B cell (primary cell): ENCODE data around the gene CDC42BPB. TPM values are rescaled to one million over a fixed set of nuclear protein-coding genes. Genes with fewer than 3 reads are reported as not detected.
"Not testable (repeated sequence)": the region's sequence is repeated elsewhere in the genome, so short reads cannot be mapped to it uniquely, and the experiment has no call there.

Experiments
- ATAC-seq: fragments of 200-7000 bp; cut with Tn5 transposase; one replicate; pipeline ENCODE4 v1.10.0; 2021; ENCODE audit warnings: low read depth, mild to moderate bottlenecking, moderate number of reproducible peaks, moderate library complexity
- CTCF ChIA-PET: fragments of 350-600 bp; sonication (Branson Sonifier 250); formaldehyde crosslinking; loops from one replicate; lab custom pipeline; 2021; ENCODE audit warnings: antibody characterized with exemption, inconsistent platforms; lab: Charles Lee
- POLR2A ChIA-PET: fragments of 350-600 bp; sonication (Branson Sonifier 250); formaldehyde crosslinking; loops from one replicate; lab custom pipeline; 2021; ENCODE audit warnings: antibody characterized with exemption; lab: Charles Lee
- DNase-seq: peaks from one replicate; pipeline ENCODE4 v3.0.0; 2013
- H2AFZ ChIP-seq: 2 replicates; pipeline ENCODE4 v1.6.1; 2012; ENCODE audit warnings: mild to moderate bottlenecking, low read depth, low read length; ENCODE audit not compliant: insufficient read depth, poor library complexity, severe bottlenecking
- H3K27ac ChIP-seq, 2 donors: 1 replicate in 1 of 2; 2 replicates in 1 of 2; pipeline ENCODE4 v1.5.1; 2012 to 2013; ENCODE audit warnings: low read length in 2 of 2, mild to moderate bottlenecking in 2 of 2, moderate library complexity in 1 of 2
- H3K27me3 ChIP-seq, 4 experiments: fragments of 200-600 bp in 1 of 4; sonication (generic) in 1 of 4; replicated peaks in 1 of 4; 1 replicate in 2 of 4; 2 replicates in 2 of 4; pipeline versions ENCODE4 v1.6.1 to v1.7.0; 2013 to 2016; ENCODE audit warnings: low read length in 3 of 4, mild to moderate bottlenecking in 2 of 4, mixed read lengths in 1 of 4, moderate library complexity in 1 of 4; ENCODE audit not compliant: insufficient read depth in 4 of 4, control insufficient read depth in 3 of 4; ENCODE audit errors: control extremely low read depth in 1 of 4
- H3K36me3 ChIP-seq, 2 experiments: replicated peaks in 1 of 2; 1 replicate in 1 of 2; 2 replicates in 1 of 2; pipeline versions ENCODE4 v1.6.1 to v1.7.1; 2013; ENCODE audit warnings: low read length in 1 of 2; ENCODE audit not compliant: insufficient read depth in 2 of 2, control insufficient read depth in 1 of 2; ENCODE audit errors: control extremely low read depth in 1 of 2, extremely low read depth in 1 of 2
- H3K4me1 ChIP-seq, 2 donors: fragments of 200-600 bp in 1 of 2; sonication (generic) in 1 of 2; 1 replicate in 1 of 2; 2 replicates in 1 of 2; pipeline versions ENCODE4 v1.5.1 to v1.6.1; 2013 to 2017; ENCODE audit warnings: low read length in 2 of 2; ENCODE audit not compliant: control insufficient read depth in 2 of 2, insufficient read depth in 2 of 2
- H3K4me2 ChIP-seq: replicated peaks from 2 replicates; pipeline ENCODE3; 2012; ENCODE audit warnings: mild to moderate bottlenecking, low read depth, low read length; ENCODE audit not compliant: poor library complexity, severe bottlenecking
- H3K4me3 ChIP-seq, 5 experiments: fragments of 200-600 bp in 1 of 5; sonication (generic) in 1 of 5; 1 replicate in 3 of 5; 2 replicates in 2 of 5; pipeline versions ENCODE4 v1.5.1 to v1.7.0; 2011 to 2016; ENCODE audit warnings: low read length in 4 of 5, mild to moderate bottlenecking in 4 of 5, low read depth in 2 of 5, control low read depth in 1 of 5, moderate library complexity in 1 of 5; ENCODE audit not compliant: insufficient read depth in 1 of 5; ENCODE audit errors: control extremely low read depth in 1 of 5, extremely low read depth in 1 of 5
- H3K79me2 ChIP-seq: fragments of 200-600 bp; sonication (generic); one replicate; pipeline ENCODE4 v1.6.0; 2016; ENCODE audit warnings: low read length; ENCODE audit not compliant: control insufficient read depth, insufficient read depth
- H3K9ac ChIP-seq: fragments of 200-600 bp; sonication (generic); 2 replicates; pipeline ENCODE4 v1.6.1; 2017; ENCODE audit warnings: mild to moderate bottlenecking, low read length, moderate library complexity
- H3K9me3 ChIP-seq, 3 donors: one replicate each; pipeline versions ENCODE4 v1.6.1 to v1.7.1; 2013; ENCODE audit warnings: low read length in 2 of 3; ENCODE audit not compliant: control insufficient read depth in 2 of 3, insufficient read depth in 1 of 3; ENCODE audit errors: control extremely low read depth in 1 of 3
- H4K20me1 ChIP-seq: 2 replicates; pipeline ENCODE4 v1.6.0; 2012; ENCODE audit warnings: mild to moderate bottlenecking, low read length; ENCODE audit not compliant: insufficient read depth, control insufficient read depth, poor library complexity, severe bottlenecking
- H3K27ac Mint-ChIP-seq: one replicate; pipeline ENCODE4 v1.8.0; 2021; ENCODE audit warnings: mixed read lengths
- H3K27me3 Mint-ChIP-seq: one replicate; pipeline ENCODE4 v1.8.0; 2021; ENCODE audit warnings: mixed read lengths
- H3K4me1 Mint-ChIP-seq: one replicate; pipeline ENCODE4 v1.8.0; 2021; ENCODE audit warnings: mixed read lengths
- H3K4me3 Mint-ChIP-seq: one replicate; pipeline ENCODE4 v1.8.0; 2021; ENCODE audit warnings: mixed read lengths
- H3K9me3 Mint-ChIP-seq: one replicate; pipeline ENCODE4 v1.8.0; 2022; ENCODE audit warnings: mixed read lengths; ENCODE audit not compliant: insufficient read depth
- CTCF ChIP-seq: fragments of 200-600 bp; IDR thresholded peaks from one replicate; pipeline ENCODE4 v1.8.0; 2022; ENCODE audit warnings: antibody characterized with exemption, mild to moderate bottlenecking
- EZH2 ChIP-seq: IDR thresholded peaks from 2 replicates; pipeline ENCODE4 v1.6.1; 2012; ENCODE audit warnings: borderline replicate concordance, low read depth, mild to moderate bottlenecking, moderate library complexity, low read length; ENCODE audit not compliant: insufficient read depth, poor library complexity, severe bottlenecking
- WGBS: methylation state at CpG from one replicate; pipeline ENCODE4 v1.1.5; 2013; ENCODE audit warnings: missing lambda C conversion rate; ENCODE audit not compliant: insufficient coverage; 5-methylcytosine and 5-hydroxymethylcytosine counted together
- intact Hi-C: fragments of 100-400 bp; cut with micrococcal nuclease; formaldehyde crosslinking; loops from one replicate; pipeline ENCODE4 v1.10.0; 2022
- polyA plus RNA-seq: library from polyadenylated mRNA; depleted of rRNA; stranded (reverse); fragments of >200 nt; gene quantifications from 2 replicates; pipeline ENCODE4 v1.2.3, GENCODE V29; 2012
- total RNA-seq, 2 donors: library from RNA; stranded (reverse); fragments of 120-200 nt in 1 of 2; gene quantifications; 1 replicate in 1 of 2; 2 replicates in 1 of 2; pipeline versions ENCODE4 v1.2.3 to v1.2.4, GENCODE V29; 2013 to 2022

The CDC42BPB gene
- total and polyA plus RNA-seq, 2 donors (not counting 1 experiment from before 2014, with no cell fraction given): 23.9 to 52.5 TPM

DNA sequence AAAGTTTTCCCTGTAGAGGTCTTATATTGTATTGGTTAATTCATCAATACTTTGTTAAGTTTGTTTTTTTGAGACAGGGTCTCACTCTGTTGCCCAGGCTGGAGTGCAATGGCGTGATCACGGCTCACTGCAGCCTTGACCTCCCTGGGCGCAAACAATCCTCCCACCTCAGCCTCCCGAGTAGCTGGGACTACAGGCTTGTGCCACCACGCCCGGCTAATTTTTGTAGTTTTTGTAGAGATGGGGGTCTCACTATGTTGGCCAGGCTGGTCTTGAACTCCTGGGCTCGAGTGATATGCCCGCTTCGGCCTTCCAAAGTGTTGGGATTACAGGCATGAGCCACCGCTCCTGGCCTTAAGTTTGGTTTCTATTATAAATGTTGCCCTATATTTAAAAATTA lies 130.5 kb downstream of the CDC42BPB start:
- H3K36me3 ChIP-seq: not testable (repeated sequence)

DNA sequence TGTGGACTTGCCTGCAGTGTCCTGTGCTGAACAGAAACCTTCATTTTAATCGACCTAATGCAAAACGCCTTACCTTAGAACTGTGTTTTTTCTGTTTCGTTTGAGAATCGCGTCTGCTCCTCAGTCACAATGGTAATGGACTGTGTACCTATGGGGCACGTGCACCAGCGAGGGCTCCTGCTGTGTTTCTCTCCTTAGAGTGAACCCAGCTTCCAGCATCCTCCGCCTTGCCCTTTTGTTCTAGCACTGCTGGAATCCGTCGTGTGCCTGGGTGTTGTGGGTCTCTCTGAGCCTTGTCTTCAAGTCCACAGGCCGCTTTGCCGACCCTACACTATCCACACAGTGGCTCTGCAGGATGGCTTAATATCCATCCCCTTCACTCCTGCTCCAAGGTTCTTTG lies 131.2 kb downstream of the CDC42BPB start:
- Mint-ChIP-seq H3K4me1 (peaks cover 36% of the 10 kb centered on the region), H3K27ac (peak overlapping the region; percentile 12), H3K9me3 (no peaks in the 10 kb centered on the region), H3K27me3 (peaks cover 14% of the 10 kb centered on the region), H3K4me3 (no peak overlapping the region)
- Histone ChIP-seq H3K9me3 (peaks cover 0 to 26% (median 0%) of the 10 kb centered on the region in 3 donors), H3K27ac (no peak overlapping the region), H3K36me3 (no peaks in the 10 kb centered on the region), H4K20me1 (peaks cover 14% of the 10 kb centered on the region), H3K9ac (no peak overlapping the region), H3K27me3 (peaks cover 0 to 53% (median 18%) of the 10 kb centered on the region in 4 experiments), H3K79me2 (no peaks in the 10 kb centered on the region), H3K4me3 (no peak overlapping the region), H3K4me2 (no peak overlapping the region), H3K4me1 (peaks cover 53 to 56% of the 10 kb centered on the region in 2 donors), H2AFZ (no peak overlapping the region)
- ChIA-PET POLR2A (no interaction called here), CTCF (no interaction called here)
- no peak for ATAC-seq
- intact Hi-C loops: loop anchor here (10.0 kb wide), 1 partner anchor 129 kb away; the partner anchor contains the start of gene CDC42BPB
- TF ChIP-seq CTCF: no peak
- TF ChIP-seq EZH2: no peak
- 67% methylated on average over 8 of the region's 12 CpGs for WGBS
- no peak for DNase-seq

More for the DNA sequence above, 130.5 kb downstream of the CDC42BPB start:
- Histone ChIP-seq H3K9me3 (peaks cover 0 to 24% (median 0%) of the 10 kb centered on the region in 3 donors), H3K27me3 (peaks cover 0 to 58% (median 18%) of the 10 kb centered on the region in 4 experiments), H3K4me1 (peaks cover 53 to 56% of the 10 kb centered on the region in 2 donors), H4K20me1 (peaks cover 19% of the 10 kb centered on the region)
- H3K4me3 Mint-ChIP-seq, DNase-seq, H3K4me3 ChIP-seq, POLR2A ChIA-PET, ATAC-seq, H3K27ac Mint-ChIP-seq, H2AFZ ChIP-seq, H3K27ac ChIP-seq, H3K79me2 ChIP-seq, H3K9me3 Mint-ChIP-seq, H3K4me2 ChIP-seq, H3K9ac ChIP-seq: not testable (repeated sequence)
- H3K27me3 Mint-ChIP-seq: peaks cover 14% of the 10 kb centered on the region
- CTCF ChIA-PET: interaction anchor here (2.3 kb wide), 1 partner anchor 232 kb away, joined by 12 read pairs; no protein-coding TSS in a partner anchor
- intact Hi-C loops: loop anchor here (10.0 kb wide), 1 partner anchor 128 kb away; the partner anchor contains the start of gene CDC42BPB
- peaks cover 40% of the 10 kb centered on the region for H3K4me1 Mint-ChIP-seq
- 100% methylated on average over 2 of the region's 10 CpGs for WGBS
